GM12878 (cell line): ENCODE data around the gene TOP1. TPM values are rescaled to one million over a fixed set of nuclear protein-coding genes. Genes with fewer than 3 reads are reported as not detected.

ENCODE experiments used
- ATAC-seq: fragments of 200-7000 bp; cut with Tn5 transposase; 3 replicates; pipeline ENCODE4 v1.9.1; 2020; ENCODE audit warnings: mild to moderate bottlenecking, moderate library complexity
- BruUV-seq: library from RNA; stranded (reverse); fragments of 400-500 nt; replicated peaks from 2 replicates; lab custom pipeline; 2021; lab: Mats Ljungman, UMichigan
- CTCF ChIA-PET: fragments of 300-600 bp; sonication (Branson Sonifier 250); formaldehyde crosslinking; extraction: SDS; loops from one replicate; lab custom pipeline; 2021; ENCODE audit warnings: inconsistent platforms; lab: Yijun Ruan, JAX
- POLR2A ChIA-PET: fragments of 350-600 bp; formaldehyde crosslinking; extraction: SDS; loops from one replicate; lab custom pipeline; 2021; ENCODE audit warnings: inconsistent platforms; lab: Charles Lee
- RAD21 ChIA-PET: fragments of 300-600 bp; sonication (Branson Sonifier 250); formaldehyde crosslinking; loops from one replicate; lab custom pipeline; 2023; ENCODE audit warnings: antibody characterized with exemption; ENCODE audit not compliant: unreplicated experiment; lab: Charles Lee
- SMC1A ChIA-PET: fragments of 300-600 bp; sonication (Branson Sonifier 250); formaldehyde crosslinking; loops from one replicate; lab custom pipeline; 2023; ENCODE audit not compliant: unreplicated experiment, uncharacterized antibody; lab: Charles Lee
- DNase-seq: peaks from one replicate; pipeline ENCODE4 v3.0.0-alpha.2; 2011; ENCODE audit warnings: low read depth, low spot score
- FAIRE-seq: peaks from 3 replicates; lab custom pipeline; 2011; peaks lifted over from hg19 to GRCh38; lab: Jason Lieb, UNC
- H2AFZ ChIP-seq: 2 replicates; pipeline ENCODE4 v1.6.0; 2011; ENCODE audit warnings: low read depth, low read length, control low read depth; ENCODE audit not compliant: control insufficient read depth
- H3K27ac ChIP-seq: 2 replicates; pipeline ENCODE4 v1.5.1; 2011; ENCODE audit warnings: control low read depth; ENCODE audit not compliant: control insufficient read depth, insufficient read depth
- H3K27me3 ChIP-seq, 2 experiments: replicated peaks in 1 of 2; 2 replicates each; pipeline versions ENCODE4 v1.6.0 to v1.6.1; 2011; ENCODE audit warnings: low read length in 1 of 2; ENCODE audit not compliant: control insufficient read depth in 2 of 2, insufficient read depth in 2 of 2
- H3K36me3 ChIP-seq, 2 experiments: 2 replicates each; pipeline ENCODE4 v1.5.1; 2011; ENCODE audit warnings: low read length in 1 of 2; ENCODE audit not compliant: control insufficient read depth in 2 of 2, insufficient read depth in 2 of 2
- H3K4me1 ChIP-seq: 2 replicates; pipeline ENCODE4 v1.6.1; 2011; ENCODE audit warnings: mild to moderate bottlenecking, low read length, moderate library complexity, mixed read lengths; ENCODE audit not compliant: control insufficient read depth, insufficient read depth
- H3K4me2 ChIP-seq: 2 replicates; pipeline ENCODE4 v1.6.0; 2011; ENCODE audit warnings: control low read depth; ENCODE audit not compliant: control insufficient read depth, insufficient read depth
- H3K4me3 ChIP-seq: fragments of 200-600 bp; sonication (generic); 2 replicates; pipeline ENCODE4 v1.5.1; 2016
- H3K79me2 ChIP-seq: 2 replicates; pipeline ENCODE4 v1.6.0; 2011; ENCODE audit warnings: low read length; ENCODE audit not compliant: control insufficient read depth, insufficient read depth
- H3K9ac ChIP-seq: 2 replicates; pipeline ENCODE4 v1.8.0; 2011; ENCODE audit warnings: low read length, control low read depth, mixed read lengths; ENCODE audit not compliant: control insufficient read depth, insufficient read depth
- H3K9me3 ChIP-seq: replicated peaks from 3 replicates; pipeline ENCODE4 v1.5.1; 2011; ENCODE audit warnings: mild to moderate bottlenecking, low read length; ENCODE audit not compliant: control insufficient read depth, insufficient read depth
- H4K20me1 ChIP-seq: 2 replicates; pipeline ENCODE4 v1.6.0; 2011; ENCODE audit not compliant: control insufficient read depth, insufficient read depth
- BCL11A ChIP-seq: IDR thresholded peaks from 2 replicates; pipeline ENCODE4 v1.6.1; 2011; ENCODE audit warnings: low read depth, low read length
- FOXK2 ChIP-seq: fragments of 450-650 bp; IDR thresholded peaks from 2 replicates; pipeline ENCODE4 v1.6.1; 2017; ENCODE audit warnings: mild to moderate bottlenecking, moderate library complexity
- HDAC6 ChIP-seq: fragments of 200-600 bp; sonication (generic); IDR thresholded peaks from one replicate; pipeline ENCODE4 v1.8.0; 2017; ENCODE audit warnings: antibody characterized with exemption; ENCODE audit not compliant: unreplicated experiment
- REST ChIP-seq: IDR thresholded peaks from 2 replicates; pipeline ENCODE4 v1.6.1; 2012; ENCODE audit warnings: mild to moderate bottlenecking, low read depth, low read length
- WGBS: methylation state at CpG from one replicate; pipeline ENCODE4 v1.1.6; 2016; ENCODE audit warnings: low lambda C conversion rate; ENCODE audit not compliant: insufficient replicate concordance, insufficient coverage; ENCODE audit errors: missing lambda C conversion rate; 5-methylcytosine and 5-hydroxymethylcytosine counted together
- in situ Hi-C: fragments of 300-500 bp; cut with MboI; formaldehyde crosslinking; loops from 9 replicates; pipeline ENCODE4 v1.14.3; 2018; ENCODE audit warnings: mixed read lengths
- intact Hi-C: fragments of 100-400 bp; cut with micrococcal nuclease; formaldehyde crosslinking; loops from one replicate; pipeline ENCODE4 v1.14.2; 2022; ENCODE audit not compliant: unreplicated experiment
- polyA plus RNA-seq, 11 experiments: library from polyadenylated mRNA; depleted of rRNA in 4 of 11; unstranded in 6 of 11; stranded (reverse) in 5 of 11; fragments of >200 nt; fragmentation: Nextera tagmentation in 4 of 11; fragmentation: Illumina TruSeq in 1 of 11; extraction: Ambion mirVana in 4 of 11; extraction: Trizol in 1 of 11; gene quantifications; 1 replicate in 1 of 11; 2 replicates in 10 of 11; pipeline versions ENCODE4 v1.2.1 to v1.2.3, GENCODE V29; 2011 to 2016; ENCODE audit warnings: inconsistent platforms in 2 of 11, missing spikeins in 2 of 11, low read depth in 1 of 11
- total RNA-seq, 4 experiments: library from RNA; depleted of rRNA in 3 of 4; stranded (reverse); fragments of >200 nt in 3 of 4; fragmentation: Illumina TruSeq in 1 of 4; extraction: Trizol in 1 of 4; gene quantifications; 2 replicates each; pipeline versions ENCODE4 v1.2.1 to v1.2.3, GENCODE V29; 2013 to 2021

The TOP1 gene
- total and polyA plus RNA-seq, 10 of the 15 experiments (the other 5 are each of a cell fraction or from before 2014, with no cell fraction given), result 21.5 to 128 (median 47.3) TPM

GRCh38 chr20:41079066-41079465 lies 50.4 kb downstream of the TOP1 start:
- no peak for ATAC-seq
- intact Hi-C loops, result loop anchor here (2.0 to 5.0 kb wide), 2 partner anchors 47 to 110 kb away; no protein-coding TSS in a partner anchor
- FAIRE-seq, result no peak
- Histone ChIP-seq H3K4me2 (no peak overlapping the region), H3K4me1 (peaks cover 12% of the 10 kb centered on the region)
- POLR2A ChIA-PET, result interaction anchor here (0.9 to 1.5 kb wide), 2 partner anchors 48 to 88 kb away, joined by 3 read pairs; no protein-coding TSS in a partner anchor
- TF ChIP-seq FOXK2, result no peak
- TF ChIP-seq HDAC6, result no peak
- no peak for TF ChIP-seq BCL11A
- TF ChIP-seq REST, result no peak
- TF ChIP-seq, all 136 proteins: peak for 0
- ChIA-PET CTCF (interaction anchor here (0.6 to 10.6 kb wide), 16 partner anchors 9 to 116 kb away, joined by 3 to 88 read pairs (median 4); no protein-coding TSS in a partner anchor), SMC1A (interaction anchor here (0.9 to 12.1 kb wide), 14 partner anchors 11 to 153 kb away, joined by 3 to 120 read pairs (median 4); no protein-coding TSS in a partner anchor), RAD21 (interaction anchor here (0.8 to 6.3 kb wide), 5 partner anchors 48 to 111 kb away, joined by 3 to 51 read pairs (median 3); no protein-coding TSS in a partner anchor)
- BruUV-seq, result no TSS peak
- Histone ChIP-seq H2AFZ (no peak overlapping the region), H3K79me2 (peaks cover 13% of the 10 kb centered on the region), H3K27ac (no peak overlapping the region), H3K4me3 (no peak overlapping the region), H3K36me3 (peaks cover 13 to 21% of the 10 kb centered on the region in 2 experiments), H3K9me3 (no peaks in the 10 kb centered on the region), H4K20me1 (no peaks in the 10 kb centered on the region), H3K9ac (no peak overlapping the region), H3K27me3 (no peaks in the 10 kb centered on the region)
- in situ Hi-C loops, result loop anchor here (25.0 kb wide), 1 partner anchor 342 kb away; no protein-coding TSS in a partner anchor
- 98% methylated on average over 2 of the region's 2 CpGs for WGBS
- no peak for DNase-seq
